Prostate gland (tissue), 2 donors: Measurements from ENCODE around the gene CPXM2. TPM values are rescaled to one million over a fixed set of nuclear protein-coding genes. Genes with fewer than 3 reads are reported as not detected.

Experiments
- DNase-seq: peaks from one replicate; pipeline ENCODE4 v3.0.0-alpha.2; 2019; ENCODE audit warnings: low spot score
- H3K27ac ChIP-seq, 2 donors: fragments of 200-600 bp; sonication (generic); 2 replicates each; pipeline ENCODE4 v1.5.1; 2017 to 2019
- H3K27me3 ChIP-seq: fragments of 200-600 bp; sonication (generic); replicated peaks from 2 replicates; pipeline ENCODE4 v1.5.1; 2019; ENCODE audit not compliant: insufficient read depth
- H3K36me3 ChIP-seq, 2 donors: fragments of 200-600 bp; sonication (generic); 1 replicate in 1 of 2; 2 replicates in 1 of 2; pipeline versions ENCODE4 v1.5.1 to v1.8.1; 2017 to 2019
- H3K4me1 ChIP-seq: fragments of 200-600 bp; sonication (generic); replicated peaks from 2 replicates; pipeline ENCODE4 v1.5.1; 2019
- H3K4me3 ChIP-seq, 2 donors: fragments of 200-600 bp; sonication (generic); 2 replicates each; pipeline ENCODE4 v1.5.1; 2017 to 2019
- H3K9me3 ChIP-seq: fragments of 200-600 bp; sonication (generic); 2 replicates; pipeline ENCODE4 v1.5.1; 2017
- CTCF ChIP-seq, 4 experiments: fragments of 200-600 bp in 2 of 4; fragments of 450-650 bp in 2 of 4; sonication (generic) in 2 of 4; IDR thresholded peaks; 1 replicate in 3 of 4; 2 replicates in 1 of 4; pipeline ENCODE4 v1.5.1; 2016 to 2019; ENCODE audit warnings: antibody characterized with exemption in 4 of 4, mild to moderate bottlenecking in 2 of 4, moderate library complexity in 2 of 4
- POLR2A ChIP-seq: fragments of 450-650 bp; IDR thresholded peaks from one replicate; pipeline ENCODE4 v1.6.1; 2016; ENCODE audit warnings: antibody characterized with exemption, mild to moderate bottlenecking
- POLR2AphosphoS5 ChIP-seq: sonication (generic); formaldehyde crosslinking; IDR thresholded peaks from one replicate; pipeline ENCODE4 v1.6.1; 2017; ENCODE audit warnings: antibody characterized with exemption
- WGBS: methylation state at CpG from one replicate; pipeline ENCODE4 v1.1.5; 2018; 5-methylcytosine and 5-hydroxymethylcytosine counted together
- intact Hi-C: fragments of 100-400 bp; cut with DNase I; formaldehyde crosslinking; loops from one replicate; pipeline ENCODE4 v1.14.2; 2022
- total RNA-seq, 2 donors: library from RNA; depleted of rRNA; stranded (reverse); fragments of >200 nt; gene quantifications; one replicate each; pipeline ENCODE4 v1.1.0, GENCODE V29; 2016

CPXM2 gene
- total RNA-seq, 2 donors from 2014 or later = 5.4 to 27.4 TPM

GRCh38 chr10:123790132-123790885 lies 101.3 kb downstream of the CPXM2 start:
- Histone ChIP-seq H3K36me3 (no peaks in the 10 kb centered on the region), H3K9me3 (no peaks in the 10 kb centered on the region), H3K27ac (no peak overlapping the region), H3K27me3 (no peaks in the 10 kb centered on the region), H3K4me3 (no peak overlapping the region), H3K4me1 (no peaks in the 10 kb centered on the region)
- TF ChIP-seq POLR2AphosphoS5 (no peak), POLR2A (no peak), CTCF (IDR thresholded peaks at IDR 0.05) (no peak)
- 90% methylated on average over 13 of the region's 13 CpGs for WGBS
- intact Hi-C loops = no loop called here
- no peak for DNase-seq

GRCh38 chr10:123788981-123789380 lies 102.6 kb downstream of the CPXM2 start:
- peaks cover 1% of the 10 kb centered on the region for H3K27me3 ChIP-seq
- no peak overlapping the region for H3K27ac ChIP-seq
- H3K9me3 ChIP-seq = no peaks in the 10 kb centered on the region
- no peaks in the 10 kb centered on the region for H3K36me3 ChIP-seq
- H3K4me3 ChIP-seq = no peak overlapping the region
- TF ChIP-seq POLR2AphosphoS5 (no peak), CTCF (IDR thresholded peaks at IDR 0.05) (no peak), POLR2A (no peak)
- intact Hi-C loops = no loop called here
- no peaks in the 10 kb centered on the region for H3K4me1 ChIP-seq
- 90% methylated on average over 5 of the region's 5 CpGs for WGBS
- DNase-seq = no peak

- no peak overlapping the region for H3K4me3 ChIP-seq
- H3K27ac ChIP-seq = no peak overlapping the region
- H3K27me3 ChIP-seq = peaks cover 1% of the 10 kb centered on the region
- no peaks in the 10 kb centered on the region for H3K9me3 ChIP-seq
- TF ChIP-seq POLR2AphosphoS5 (no peak), POLR2A (no peak), CTCF (IDR thresholded peaks at IDR 0.05) (no peak)
- WGBS = 84% methylated on average over 5 of the region's 5 CpGs
- intact Hi-C loops = no loop called here
- DNase-seq = no peak
- no peaks in the 10 kb centered on the region for H3K36me3 ChIP-seq
- H3K4me1 ChIP-seq = no peaks in the 10 kb centered on the region
Measured at GRCh38 chr10:123787566-123787965, 104.0 kb downstream of the CPXM2 start.

GRCh38 chr10:123786896-123787295 lies 104.7 kb downstream of the CPXM2 start:
- H3K4me3 ChIP-seq = no peak overlapping the region
- H3K27me3 ChIP-seq = peaks cover 1% of the 10 kb centered on the region
- TF ChIP-seq POLR2A (no peak), POLR2AphosphoS5 (no peak), CTCF (IDR thresholded peaks at IDR 0.05) (no peak)
- H3K36me3 ChIP-seq = no peaks in the 10 kb centered on the region
- DNase-seq = no peak
- 32% methylated on average over 1 of the region's 1 CpG for WGBS
- H3K27ac ChIP-seq = no peak overlapping the region
- intact Hi-C loops = no loop called here
- no peaks in the 10 kb centered on the region for H3K9me3 ChIP-seq
- H3K4me1 ChIP-seq = no peaks in the 10 kb centered on the region

GRCh38 chr10:123786306-123786705 lies 105.3 kb downstream of the CPXM2 start:
- Histone ChIP-seq H3K27ac (no peak overlapping the region), H3K4me3 (no peak overlapping the region), H3K4me1 (no peaks in the 10 kb centered on the region), H3K27me3 (peaks cover 1% of the 10 kb centered on the region), H3K36me3 (no peaks in the 10 kb centered on the region), H3K9me3 (no peaks in the 10 kb centered on the region)
- intact Hi-C loops = no loop called here
- no peak for TF ChIP-seq CTCF (IDR thresholded peaks at IDR 0.05)
- TF ChIP-seq POLR2A = no peak
- TF ChIP-seq POLR2AphosphoS5 = no peak
- WGBS = 92% methylated on average over 7 of the region's 7 CpGs
- no peak for DNase-seq
